Activated T-helper 1 cell treated with anti-CD3 and anti-CD28 coated beads, Interleukin-12 subunit alpha, Interleukin-12 subunit beta, Interleukin-2, Interleukin-4 antibody, amounts not matched to agents 30 ng/mL and 10 ng/mL and 1 ng/mL, durations not matched to agents 14 hours and 24 hours and 36 hours (primary cell): ENCODE results near the gene DUXB. TPM values are rescaled to one million over a fixed set of nuclear protein-coding genes. Genes with fewer than 3 reads are reported as not detected.

ENCODE experiments used
- DNase-seq: peaks from one replicate; pipeline ENCODE4 v3.0.0; 2021; ENCODE audit warnings: low spot score
- H3K27ac Mint-ChIP-seq: one replicate; pipeline ENCODE4 v1.8.0; 2021; ENCODE audit warnings: mild to moderate bottlenecking, mixed read lengths
- H3K27me3 Mint-ChIP-seq: one replicate; pipeline ENCODE4 v1.8.0; 2022; ENCODE audit warnings: mild to moderate bottlenecking, moderate library complexity, mixed read lengths; ENCODE audit not compliant: insufficient read depth
- H3K36me3 Mint-ChIP-seq: one replicate; pipeline ENCODE4 v1.8.0; 2021; ENCODE audit warnings: low read depth, mixed read lengths
- H3K4me1 Mint-ChIP-seq: one replicate; pipeline ENCODE4 v1.8.0; 2021; ENCODE audit warnings: low read depth, mixed read lengths
- H3K4me3 Mint-ChIP-seq: one replicate; pipeline ENCODE4 v1.8.0; 2021; ENCODE audit warnings: mild to moderate bottlenecking, moderate library complexity, mixed read lengths
- H3K9me3 Mint-ChIP-seq: one replicate; pipeline ENCODE4 v1.8.0; 2021; ENCODE audit warnings: mixed read lengths
- intact Hi-C: fragments of 100-400 bp; cut with micrococcal nuclease; formaldehyde crosslinking; loops from one replicate; pipeline ENCODE4 v1.15.1; 2024
- total RNA-seq: library from RNA; stranded (reverse); gene quantifications from 2 replicates; pipeline ENCODE4 v1.2.3, GENCODE V29; 2022

The DUXB gene
- total RNA-seq, 1 donor from 2014 or later = not detected

DNA sequence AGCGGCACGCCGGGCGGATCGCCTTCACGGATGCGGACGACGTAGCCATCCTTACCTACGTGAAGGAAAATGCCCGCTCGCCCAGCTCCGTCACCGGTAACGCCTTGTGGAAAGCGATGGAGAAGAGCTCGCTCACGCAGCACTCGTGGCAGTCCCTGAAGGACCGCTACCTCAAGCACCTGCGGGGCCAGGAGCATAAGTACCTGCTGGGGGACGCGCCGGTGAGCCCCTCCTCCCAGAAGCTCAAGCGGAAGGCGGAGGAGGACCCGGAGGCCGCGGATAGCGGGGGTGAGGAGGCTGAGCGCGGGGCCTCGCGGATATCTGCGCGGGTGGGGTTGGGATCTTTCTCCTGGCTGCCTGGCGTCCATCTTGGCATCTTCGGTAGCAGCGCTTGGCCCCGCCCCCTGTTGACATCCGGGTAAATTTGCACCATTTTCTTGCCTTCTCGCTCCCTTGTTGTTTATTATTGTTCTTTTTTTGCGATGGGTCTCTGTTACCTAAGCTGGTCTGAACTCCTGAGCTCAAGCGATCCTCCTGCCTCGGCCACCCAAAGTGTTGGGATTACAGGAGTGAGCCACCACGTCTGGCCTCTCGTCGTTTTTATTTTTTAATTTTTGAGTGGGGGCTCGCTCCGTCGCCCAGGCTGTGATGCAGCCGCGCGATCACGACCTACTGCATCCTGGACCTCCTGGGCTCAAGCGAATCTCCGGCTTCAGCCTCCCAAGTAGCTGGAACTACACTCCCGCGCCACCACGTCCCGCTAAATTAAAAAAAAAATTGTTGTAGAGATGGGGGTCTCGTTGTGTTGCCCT, 52.8 kb downstream of the DUXB start:
- intact Hi-C loops = loop anchor here (1.0 to 10.0 kb wide), 6 partner anchors 116 to 1564 kb away; partner anchors contain the start of genes GLG1 and PSMD7
- no peaks in the 10 kb centered on the region for H3K9me3 Mint-ChIP-seq
- peak overlapping the region; percentile 97 for H3K27ac Mint-ChIP-seq
- H3K27me3 Mint-ChIP-seq = no peaks in the 10 kb centered on the region
- peak; percentile 79 for DNase-seq
- H3K36me3 Mint-ChIP-seq = peaks cover 44% of the 10 kb centered on the region
- peaks cover 61% of the 10 kb centered on the region for H3K4me1 Mint-ChIP-seq
- H3K4me3 Mint-ChIP-seq = peak overlapping the region; percentile 96

DNA sequence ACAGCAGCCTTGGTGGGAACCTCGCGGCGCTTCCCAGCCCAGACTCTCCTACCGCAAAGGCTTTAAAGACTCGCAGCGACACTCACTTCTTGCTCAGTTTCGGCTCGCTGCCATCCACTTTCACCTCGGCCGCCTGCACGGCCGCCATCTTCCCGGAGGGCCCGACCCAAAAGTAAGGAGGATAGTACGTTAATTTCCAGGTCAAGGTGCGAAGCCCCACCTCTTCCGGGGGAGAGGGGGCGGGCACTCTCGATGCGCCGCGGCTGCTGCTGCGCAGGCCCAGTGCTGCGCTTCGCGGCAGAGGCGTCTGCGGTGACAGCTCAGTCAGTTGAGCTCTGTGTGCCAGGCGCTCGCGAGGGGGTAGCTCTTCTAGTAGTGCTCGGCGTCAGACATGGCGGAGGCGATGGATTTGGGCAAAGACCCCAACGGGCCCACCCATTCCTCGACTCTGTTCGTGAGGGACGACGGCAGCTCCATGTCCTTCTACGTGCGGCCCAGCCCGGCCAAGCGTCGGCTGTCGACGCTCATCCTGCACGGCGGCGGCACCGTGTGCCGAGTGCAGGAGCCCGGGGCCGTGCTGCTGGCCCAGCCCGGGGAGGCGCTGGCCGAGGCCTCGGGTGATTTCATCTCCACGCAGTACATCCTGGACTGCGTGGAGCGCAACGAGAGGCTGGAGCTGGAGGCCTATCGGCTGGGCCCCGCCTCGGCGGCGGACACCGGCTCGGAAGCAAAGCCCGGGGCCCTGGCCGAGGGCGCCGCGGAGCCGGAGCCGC, 53.6 kb downstream of the DUXB start, which contains the start of the genes KARS1 and TERF2IP:
Gene KARS1 (minus strand): TSS at position 174 of the 773 bp plus-strand sequence. CDS start 26 bp downstream, at position 148.
Gene TERF2IP (plus strand): TSS at position 282 of the 773 bp plus-strand sequence. CDS start 110 bp downstream, at position 392.
- intact Hi-C loops = loop anchor here (1.0 to 10.0 kb wide), 13 partner anchors 24 to 1565 kb away; partner anchors contain the start of genes ADAT1, CFDP1, GABARAPL2 and GLG1
- Mint-ChIP-seq H3K9me3 (no peaks in the 10 kb centered on the region), H3K4me3 (peak within 1 kb of the TSS; percentile 96), H3K4me1 (peaks cover 58% of the 10 kb centered on the region), H3K36me3 (peaks cover 46% of the 10 kb centered on the region), H3K27me3 (no peaks in the 10 kb centered on the region), H3K27ac (peak within 1 kb of the TSS; percentile 97)
- peak; percentile 96 for DNase-seq

DNA sequence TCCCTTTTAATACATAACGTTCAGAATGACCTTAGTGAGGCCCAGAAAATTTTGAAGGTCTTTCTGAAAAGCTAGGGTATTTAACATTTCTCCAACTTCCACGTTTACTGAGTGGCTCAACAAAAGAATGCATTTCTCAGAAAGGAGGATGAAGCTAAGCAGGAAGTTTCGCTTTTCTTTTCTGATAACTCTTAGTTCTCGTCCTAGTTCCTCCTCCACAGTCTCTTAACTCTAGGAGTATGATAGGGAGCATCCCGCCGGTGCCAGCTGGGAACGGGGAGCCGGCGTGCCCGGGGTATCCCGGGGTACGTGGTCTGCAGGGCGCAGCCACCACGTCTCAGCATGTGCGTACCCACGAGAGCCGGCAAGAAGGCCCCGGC, 54.2 kb downstream of the DUXB start:
- no peak for DNase-seq
- intact Hi-C loops = loop anchor here (1.0 to 10.0 kb wide), 12 partner anchors 24 to 1565 kb away; partner anchors contain the start of genes ADAT1, CFDP1, GABARAPL2 and GLG1
- Mint-ChIP-seq H3K4me1 (peaks cover 52% of the 10 kb centered on the region), H3K9me3 (no peaks in the 10 kb centered on the region), H3K27me3 (no peaks in the 10 kb centered on the region), H3K4me3 (peak overlapping the region; percentile 96), H3K36me3 (peaks cover 48% of the 10 kb centered on the region), H3K27ac (peak overlapping the region; percentile 97)

DNA sequence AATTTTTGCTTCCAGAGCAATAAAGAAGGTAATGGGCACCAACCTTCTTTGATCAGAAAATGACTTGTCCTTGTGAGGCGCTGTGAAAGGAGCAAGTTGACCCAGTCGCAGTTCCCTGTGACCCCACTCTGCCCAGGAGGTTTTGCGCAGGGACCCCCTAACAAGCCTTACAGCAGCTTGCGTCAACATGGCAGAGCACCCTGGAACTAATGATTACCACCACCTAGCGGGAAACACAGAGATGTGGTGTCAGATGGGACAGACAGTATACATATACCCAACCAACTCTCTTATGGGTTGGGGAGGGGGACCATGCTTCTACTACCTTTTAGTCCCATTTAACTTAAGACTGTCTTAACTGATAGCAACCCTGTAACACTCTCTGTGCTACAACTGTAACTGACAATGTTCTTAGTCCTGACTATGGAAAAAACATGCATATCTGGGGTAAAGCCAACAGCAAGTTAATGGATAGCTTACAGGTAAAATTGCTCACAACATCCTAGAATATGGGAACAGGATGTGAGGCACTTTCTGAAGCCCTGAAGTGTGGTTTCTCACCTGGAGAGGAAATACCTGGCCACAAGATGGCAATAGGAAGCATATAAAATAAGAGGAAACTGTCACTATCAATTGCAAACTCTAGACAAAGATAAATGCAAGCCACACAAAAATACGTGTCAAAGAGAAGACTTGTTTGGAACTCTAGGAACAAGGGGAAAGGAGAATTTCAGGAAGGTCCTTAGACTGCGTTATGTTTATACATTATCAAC, 56.8 kb downstream of the DUXB start:
- peaks cover 54% of the 10 kb centered on the region for H3K36me3 Mint-ChIP-seq
- intact Hi-C loops = loop anchor here (5.0 to 10.0 kb wide), 4 partner anchors 1040 to 1568 kb away; partner anchors contain the start of genes GLG1 and PSMD7

More for the DNA sequence above, 56.8 kb downstream of the DUXB start:
- no peak for DNase-seq
- Mint-ChIP-seq H3K9me3 (no peaks in the 10 kb centered on the region), H3K27ac (peak overlapping the region; percentile 68), H3K27me3 (no peaks in the 10 kb centered on the region), H3K4me3 (peak overlapping the region; percentile 96), H3K4me1 (peaks cover 26% of the 10 kb centered on the region)

Other genes with a start within 250 kb of the DUXB start
- gene TMEM170A, start 236.8 kb downstream of the DUXB start, total RNA-seq = 42.1 and 42.7 TPM in 2 replicates
- not detected in 2 replicates for gene CHST6, start 206.0 kb downstream of the DUXB start, total RNA-seq
- not detected in 2 replicates for gene CHST5, start 165.4 kb downstream of the DUXB start, total RNA-seq
- gene TMEM231, start 145.2 kb downstream of the DUXB start, total RNA-seq = 4.5 and 4.7 TPM in 2 replicates
- gene GABARAPL2, start 135.1 kb downstream of the DUXB start, total RNA-seq = 62.7 and 69.5 TPM in 2 replicates
- 59.0 and 60.9 TPM in 2 replicates for gene ADAT1, start 78.2 kb downstream of the DUXB start, total RNA-seq
- gene KARS1, start 53.8 kb downstream of the DUXB start, total RNA-seq = 256 and 271 TPM in 2 replicates
- 94.3 and 98.5 TPM in 2 replicates for gene TERF2IP, start 53.7 kb downstream of the DUXB start, total RNA-seq
- not detected in 2 replicates for gene CPHXL2, start 24.5 kb downstream of the DUXB start, total RNA-seq
- not detected in 2 replicates for gene CPHXL, start 25.0 kb upstream of the DUXB start, total RNA-seq